AG09309 (cell line): Measurements from ENCODE around the gene PPARG.

Experiments
- DNase-seq: peaks from one replicate; pipeline ENCODE4 v3.0.0-alpha.2; 2010; ENCODE audit warnings: low read depth
- H3K4me3 ChIP-seq: 2 replicates; pipeline ENCODE4 v1.5.1; 2011; ENCODE audit warnings: mild to moderate bottlenecking, low read depth, low read length, moderate library complexity; ENCODE audit not compliant: control insufficient read depth
- CTCF ChIP-seq: IDR thresholded peaks from 2 replicates; pipeline ENCODE4 v1.5.1; 2011; ENCODE audit warnings: mild to moderate bottlenecking, low read depth, low read length, inconsistent platforms; ENCODE audit not compliant: insufficient read depth, control insufficient read depth; ENCODE audit errors: missing control alignments

The PPARG gene

DNA sequence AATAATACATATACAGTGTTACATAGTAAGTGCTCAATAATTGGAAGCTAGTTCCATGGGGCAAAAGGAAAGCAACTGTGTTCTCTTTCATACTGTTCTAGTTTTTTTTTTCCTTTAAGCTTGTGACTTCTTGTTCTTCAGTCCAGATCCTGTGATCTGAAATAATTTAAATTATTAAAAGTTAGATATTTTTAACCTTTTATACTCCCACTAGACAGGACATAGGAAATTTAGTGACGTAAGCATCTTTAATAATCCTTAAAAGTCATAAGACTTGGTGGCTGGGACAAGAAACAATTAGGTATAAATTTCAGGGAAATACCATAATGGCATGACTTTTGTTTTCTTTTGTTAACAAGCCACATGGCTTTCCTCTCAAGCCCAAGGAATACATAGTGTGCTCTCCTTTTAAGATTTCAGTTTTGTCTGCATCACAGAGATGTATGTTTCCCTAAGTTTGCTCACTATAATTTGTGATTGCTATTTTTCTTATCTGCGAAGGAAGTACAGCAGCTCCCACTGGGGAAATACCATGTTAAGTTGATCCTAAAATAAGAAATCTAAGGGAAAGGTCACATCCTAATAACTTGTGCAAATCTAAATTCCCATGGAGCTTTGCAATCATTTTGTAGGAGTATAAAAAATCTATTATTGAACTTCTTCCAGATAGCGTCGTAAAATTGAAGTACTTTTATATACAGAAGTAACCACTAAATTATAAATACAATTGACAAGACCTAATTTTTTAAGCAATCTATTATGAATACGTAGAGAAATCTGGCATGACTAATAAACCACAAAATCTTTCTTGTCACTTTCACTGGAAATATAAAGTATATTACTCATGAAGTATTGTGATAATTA, 30.1 kb downstream of the PPARG start:
- DNase-seq, result no peak
- TF ChIP-seq CTCF, result no peak
- H3K4me3 ChIP-seq, result no peak overlapping the region

DNA sequence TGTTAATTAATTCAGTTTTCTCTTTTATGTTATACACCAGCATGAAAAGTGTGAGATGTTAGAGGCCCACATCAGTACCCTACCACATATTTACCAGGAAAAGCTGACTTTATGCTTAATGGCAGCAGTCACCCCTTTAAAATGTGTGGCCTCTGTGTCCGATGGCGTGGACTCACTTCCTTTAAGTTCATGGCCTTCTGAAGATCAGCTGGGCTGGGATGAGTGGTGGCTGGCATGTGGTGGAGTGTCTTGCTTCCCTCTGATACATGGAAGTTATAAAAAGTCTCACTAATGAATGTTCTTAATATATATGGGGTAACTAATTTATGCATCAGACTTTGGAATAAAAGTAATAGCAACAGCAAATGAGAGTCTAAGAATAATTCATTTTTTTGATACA, 32.1 kb downstream of the PPARG start:
- no peak for TF ChIP-seq CTCF
- no peak overlapping the region for H3K4me3 ChIP-seq
- DNase-seq, result no peak

DNA sequence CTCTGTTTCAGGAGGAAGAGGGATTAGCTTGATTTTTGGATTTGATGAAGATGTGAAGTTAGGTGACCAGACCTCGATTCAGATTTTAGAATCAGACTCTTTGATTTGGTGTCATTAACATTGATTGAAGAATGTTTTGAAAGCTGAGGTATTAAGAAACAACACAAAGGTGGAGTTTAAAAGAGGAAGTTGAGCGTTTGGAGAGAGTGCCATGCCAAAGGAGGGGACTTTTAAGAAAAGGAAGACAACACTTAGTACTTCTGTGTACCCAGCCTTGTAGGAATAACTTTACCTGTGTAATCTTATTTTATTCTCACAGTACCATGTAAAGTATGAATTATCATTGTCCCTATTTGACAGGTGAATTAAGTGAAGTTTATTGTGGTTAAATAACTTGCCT, 34.4 kb downstream of the PPARG start:
- no peak for TF ChIP-seq CTCF
- no peak overlapping the region for H3K4me3 ChIP-seq
- no peak for DNase-seq

DNA sequence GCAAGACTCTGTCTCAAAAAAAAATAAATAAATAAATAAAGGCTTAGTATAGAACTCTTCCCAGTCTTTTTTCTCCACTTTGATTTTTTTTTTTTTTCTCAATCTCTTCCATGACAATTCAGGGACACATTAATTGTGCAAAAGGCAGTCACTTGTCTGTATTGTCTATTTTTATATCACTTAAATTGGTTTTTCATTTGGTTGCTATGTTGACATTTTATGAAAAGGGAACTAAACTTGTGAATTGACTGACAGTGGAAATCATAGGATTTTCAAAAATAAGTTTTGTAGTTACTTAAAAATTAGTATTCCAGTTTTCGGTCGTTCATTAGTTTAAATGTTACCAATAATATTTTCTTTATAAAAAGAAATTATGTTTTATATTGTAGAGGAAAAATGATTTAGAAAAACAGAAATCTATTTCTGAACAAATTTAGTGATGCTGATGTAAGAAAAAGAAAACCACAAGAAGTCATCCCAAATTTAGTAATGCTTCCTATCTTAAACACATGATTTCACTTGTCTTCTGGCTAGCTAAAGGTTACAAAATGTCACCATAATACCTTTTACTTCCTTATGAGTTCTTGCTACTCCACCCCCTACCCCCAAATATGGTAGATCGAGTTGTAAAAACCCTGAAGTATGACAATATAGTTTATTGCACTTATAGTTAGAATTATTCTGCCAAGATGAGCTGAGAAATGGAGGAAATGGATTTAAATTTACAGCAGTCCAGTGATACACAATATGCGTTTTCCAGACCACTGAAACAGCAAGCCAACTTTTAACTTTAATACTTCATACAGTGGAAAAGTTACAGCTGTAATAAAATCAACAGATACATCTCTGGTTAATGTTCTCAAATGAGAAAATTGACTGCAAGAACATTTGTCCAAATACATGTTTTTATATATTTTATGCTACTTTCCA, 37.0 kb downstream of the PPARG start:
- H3K4me3 ChIP-seq, result no peak overlapping the region
- no peak for DNase-seq
- TF ChIP-seq CTCF, result no peak

- H3K4me3 ChIP-seq, result no peak overlapping the region
- no peak for DNase-seq
- TF ChIP-seq CTCF, result no peak
These were observed 38.2 kb downstream of the PPARG start for GRCh38 chr3:12327021-12327420.

DNA sequence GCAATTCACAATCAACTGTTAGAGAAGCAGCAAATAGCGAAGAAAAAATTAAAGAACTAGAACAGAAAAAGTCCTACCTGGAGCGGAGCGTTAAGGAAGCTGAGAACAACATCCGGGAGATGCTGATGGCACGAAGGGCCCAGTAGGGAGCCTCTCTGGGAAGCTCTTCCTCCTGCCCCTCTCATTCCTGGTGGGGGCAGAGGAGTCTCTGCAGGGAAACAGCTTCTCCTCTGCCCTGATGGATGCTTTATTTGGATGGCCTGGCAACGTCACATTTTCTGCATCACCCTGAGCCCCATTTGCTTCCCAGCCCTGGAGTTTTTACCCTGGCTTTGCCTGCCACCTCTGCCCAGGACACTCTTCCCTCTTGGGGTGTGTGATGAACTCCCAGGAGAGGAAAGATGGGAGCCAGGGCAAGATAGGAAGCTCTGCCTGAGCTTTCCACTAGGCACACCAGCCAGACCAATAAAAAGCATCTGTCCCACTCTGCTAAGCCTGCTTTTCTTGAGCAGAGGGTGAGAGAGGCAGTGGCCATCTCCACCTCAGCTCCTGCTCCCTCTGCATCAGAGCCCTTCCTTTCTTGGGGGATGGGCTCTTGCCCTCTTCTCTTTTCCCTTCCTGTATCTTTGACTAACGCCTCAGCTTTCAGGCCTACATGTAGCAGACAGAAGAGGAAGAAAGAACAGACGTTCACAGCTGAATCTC, 39.4 kb downstream of the PPARG start:
- no peak for DNase-seq
- TF ChIP-seq CTCF, result no peak

More for the DNA sequence above, 39.4 kb downstream of the PPARG start:
- H3K4me3 ChIP-seq, result no peak overlapping the region
